Right lobe of liver (tissue), 6 donors: ENCODE measurements around the gene RAD23A. TPM values are rescaled to one million over a fixed set of nuclear protein-coding genes. Genes with fewer than 3 reads are reported as not detected.

Source experiments
- ATAC-seq, 4 donors: fragments of 200-7000 bp; cut with Tn5 transposase; one replicate each; pipeline ENCODE4 v1.9.1; 2020; ENCODE audit warnings: mild to moderate bottlenecking in 4 of 4, moderate library complexity in 4 of 4
- DNase-seq, 3 donors: peaks; one replicate each; pipeline ENCODE4 v3.0.0-alpha.2; 2020
- H3K27ac ChIP-seq, 3 donors: fragments of 200-600 bp; one replicate each; pipeline ENCODE4 v1.8.0; 2022
- H3K27me3 ChIP-seq, 2 donors: fragments of 200-600 bp; one replicate each; pipeline ENCODE4 v1.8.0; 2022
- H3K36me3 ChIP-seq, 4 donors: fragments of 200-600 bp; sonication (generic) in 1 of 4; one replicate each; pipeline versions ENCODE4 v1.5.1 to v1.8.0; 2017 to 2022; ENCODE audit warnings: control low read depth in 1 of 4
- H3K4me1 ChIP-seq, 4 donors: fragments of 200-600 bp; sonication (generic) in 1 of 4; one replicate each; pipeline versions ENCODE4 v1.5.1 to v1.8.0; 2017 to 2022; ENCODE audit warnings: control low read depth in 1 of 4
- H3K4me3 ChIP-seq, 3 donors: fragments of 200-600 bp; one replicate each; pipeline ENCODE4 v1.8.0; 2022
- H3K9me3 ChIP-seq, 4 donors: fragments of 200-600 bp; sonication (generic) in 1 of 4; one replicate each; pipeline versions ENCODE4 v1.5.1 to v1.8.0; 2017 to 2022; ENCODE audit warnings: control low read depth in 1 of 4
- POLR2A ChIP-seq: fragments of 450-650 bp; IDR thresholded peaks from one replicate; pipeline ENCODE4 v1.6.1; 2017; ENCODE audit warnings: antibody characterized with exemption, mild to moderate bottlenecking
- WGBS: methylation state at CpG from one replicate; pipeline ENCODE4 v1.1.6; 2018; ENCODE audit warnings: low coverage, low lambda C conversion rate; ENCODE audit not compliant: insufficient coverage; ENCODE audit errors: missing lambda C conversion rate; 5-methylcytosine and 5-hydroxymethylcytosine counted together
- intact Hi-C, 2 donors: fragments of 100-400 bp; cut with DNase I; formaldehyde crosslinking; loops; one replicate each; pipeline versions ENCODE4 v1.11.2 to v1.14.1; 2022
- total RNA-seq, 6 experiments: library from RNA; depleted of rRNA in 2 of 6; stranded (reverse); fragments of >200 nt in 2 of 6; fragmentation: NEBNext Ultra II Directional in 3 of 6; extraction: Animal tissue kit (Norgen Biotek cat#: 25700) in 3 of 6; gene quantifications; one replicate each; pipeline versions ENCODE4 v1.1.0 to v1.2.4, GENCODE V29; 2016 to 2023
- TF ChIP-seq, protein P1 (sequence below), 4 donors: fragments of 200-600 bp in 3 of 4; fragments of 450-650 bp in 1 of 4; IDR thresholded peaks; one replicate each; pipeline versions ENCODE4 v1.5.1 to v1.8.0; 2016 to 2022; ENCODE audit warnings: antibody characterized with exemption in 4 of 4, mild to moderate bottlenecking in 2 of 4
- donor health status: DM: no; HTN: yes; CAD: no.
- donor health status: DM: no; HTN: no; CAD: no.
- donor health status: DM: no; HTN: no; CAD: no.
- donor health status: DM: no; HTN: yes; CAD: no.
- donor health status: DM: no; HTN: yes; CAD: no.

The RAD23A gene
- total RNA-seq, 6 experiments from 2014 or later = 37.8 to 69.0 (median 52.9) TPM

DNA sequence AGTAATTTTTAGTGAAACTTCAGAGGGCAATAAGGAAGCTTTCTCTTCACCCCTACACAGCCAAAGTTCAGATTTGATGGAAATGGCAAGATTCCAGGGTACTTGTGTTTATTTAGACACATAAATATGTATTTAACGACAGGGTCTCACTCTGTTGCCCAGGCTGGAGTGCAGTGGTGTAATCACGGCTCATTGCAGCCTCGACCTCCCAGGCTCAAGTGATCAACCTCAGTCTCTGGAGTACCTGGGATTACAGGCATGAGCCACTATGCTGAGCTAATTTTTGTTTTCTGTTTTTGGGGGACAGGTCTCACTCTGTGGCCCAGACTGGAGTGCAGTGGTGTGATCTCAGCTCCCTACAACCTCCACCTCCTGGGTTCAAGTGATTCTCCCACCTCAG, 24.6 kb upstream of the RAD23A start:
- peaks cover 0 to 6% (median 2%) of the 10 kb centered on the region in 4 donors for H3K4me1 ChIP-seq
- H3K27ac ChIP-seq = no peak overlapping the region
- intact Hi-C loops = no loop called here
- WGBS = 43% methylated on average over 3 of the region's 3 CpGs
- no peaks in the 10 kb centered on the region for H3K9me3 ChIP-seq
- H3K4me3 ChIP-seq = no peak overlapping the region
- TF ChIP-seq, protein P1, sequence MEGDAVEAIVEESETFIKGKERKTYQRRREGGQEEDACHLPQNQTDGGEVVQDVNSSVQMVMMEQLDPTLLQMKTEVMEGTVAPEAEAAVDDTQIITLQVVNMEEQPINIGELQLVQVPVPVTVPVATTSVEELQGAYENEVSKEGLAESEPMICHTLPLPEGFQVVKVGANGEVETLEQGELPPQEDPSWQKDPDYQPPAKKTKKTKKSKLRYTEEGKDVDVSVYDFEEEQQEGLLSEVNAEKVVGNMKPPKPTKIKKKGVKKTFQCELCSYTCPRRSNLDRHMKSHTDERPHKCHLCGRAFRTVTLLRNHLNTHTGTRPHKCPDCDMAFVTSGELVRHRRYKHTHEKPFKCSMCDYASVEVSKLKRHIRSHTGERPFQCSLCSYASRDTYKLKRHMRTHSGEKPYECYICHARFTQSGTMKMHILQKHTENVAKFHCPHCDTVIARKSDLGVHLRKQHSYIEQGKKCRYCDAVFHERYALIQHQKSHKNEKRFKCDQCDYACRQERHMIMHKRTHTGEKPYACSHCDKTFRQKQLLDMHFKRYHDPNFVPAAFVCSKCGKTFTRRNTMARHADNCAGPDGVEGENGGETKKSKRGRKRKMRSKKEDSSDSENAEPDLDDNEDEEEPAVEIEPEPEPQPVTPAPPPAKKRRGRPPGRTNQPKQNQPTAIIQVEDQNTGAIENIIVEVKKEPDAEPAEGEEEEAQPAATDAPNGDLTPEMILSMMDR (IDR thresholded peaks at IDR 0.05) = no peak
- TF ChIP-seq POLR2A = no peak
- DNase-seq (no peak), ATAC-seq (no peak)
- no peaks in the 10 kb centered on the region for H3K27me3 ChIP-seq
- H3K36me3 ChIP-seq = peaks cover 0 to 39% (median 19%) of the 10 kb centered on the region in 4 donors

- H3K9me3 ChIP-seq = no peaks in the 10 kb centered on the region
- no peak overlapping the region for H3K27ac ChIP-seq
- peaks cover 0 to 6% (median 2%) of the 10 kb centered on the region in 4 donors for H3K4me1 ChIP-seq
- no peaks in the 10 kb centered on the region for H3K27me3 ChIP-seq
- DNase-seq (no peak), ATAC-seq (no peak)
- intact Hi-C loops = no loop called here
- peaks cover 0 to 57% (median 26%) of the 10 kb centered on the region in 4 donors for H3K36me3 ChIP-seq
- no peak overlapping the region for H3K4me3 ChIP-seq
- TF ChIP-seq, protein P1 (IDR thresholded peaks at IDR 0.05) = no peak
- no peak for TF ChIP-seq POLR2A
- WGBS = 83% methylated on average over 4 of the region's 4 CpGs
Observed at GRCh38 chr19:12922959-12923358, 22.7 kb upstream of the RAD23A start.

GRCh38 chr19:12924621-12925310, 20.9 kb upstream of the RAD23A start:
- TF ChIP-seq, protein P1 (IDR thresholded peaks at IDR 0.05) = no peak
- TF ChIP-seq POLR2A = no peak
- H3K4me3 ChIP-seq = no peak overlapping the region
- H3K4me1 ChIP-seq = no peaks in the 10 kb centered on the region
- no peaks in the 10 kb centered on the region for H3K27me3 ChIP-seq
- intact Hi-C loops = no loop called here
- ATAC-seq (peak in 1 of 4 donors; percentile 20), DNase-seq (no peak)
- H3K36me3 ChIP-seq = peaks cover 3 to 74% (median 34%) of the 10 kb centered on the region in 4 donors
- WGBS = 94% methylated on average over 13 of the region's 29 CpGs
- H3K27ac ChIP-seq = no peak overlapping the region
- H3K9me3 ChIP-seq = no peaks in the 10 kb centered on the region

GRCh38 chr19:12930002-12930645, 15.5 kb upstream of the RAD23A start:
- no peak for DNase-seq
- no peak for ATAC-seq
- TF ChIP-seq, protein P1 (IDR thresholded peaks at IDR 0.05) = no peak
- TF ChIP-seq POLR2A = no peak
- no peaks in the 10 kb centered on the region for H3K9me3 ChIP-seq
- H3K27ac ChIP-seq = no peak overlapping the region
- no peaks in the 10 kb centered on the region for H3K27me3 ChIP-seq
- peaks cover 0 to 53% (median 23%) of the 10 kb centered on the region in 4 donors for H3K36me3 ChIP-seq
- no CpG with 5 or more reads among the region's 19 CpGs for whole genome bisulfite sequencing
- H3K4me1 ChIP-seq = peaks cover 0 to 16% (median 7%) of the 10 kb centered on the region in 4 donors
- no peak overlapping the region for H3K4me3 ChIP-seq
- intact Hi-C loops = loop anchor here in 1 of 2 donors (10.0 kb wide), 1 partner anchor 45 kb away; the partner anchor contains the start of genes DNASE2 and KLF1
